Activated CD4-positive, alpha-beta T cell treated with anti-CD3 and anti-CD28 coated beads, Interleukin-2, amount 10 ng/mL, durations not matched to agents 7 days and 5 days (primary cell): ENCODE data around the gene BBS7. TPM values are rescaled to one million over a fixed set of nuclear protein-coding genes. Genes with fewer than 3 reads are reported as not detected.

ENCODE experiments used
- CTCF ChIA-PET: fragments of 350-600 bp; sonication (Branson Sonifier 250); formaldehyde crosslinking; loops from one replicate; lab custom pipeline; 2021; ENCODE audit warnings: antibody characterized with exemption; lab: Charles Lee
- POLR2A ChIA-PET: fragments of 350-600 bp; sonication (Branson Sonifier 250); formaldehyde crosslinking; loops from one replicate; lab custom pipeline; 2021; ENCODE audit warnings: antibody characterized with exemption; lab: Charles Lee
- DNase-seq: peaks from one replicate; pipeline ENCODE4 v3.0.0-alpha.2; 2020
- H3K27ac Mint-ChIP-seq: one replicate; pipeline ENCODE4 v1.8.0; 2021; ENCODE audit warnings: mild to moderate bottlenecking, moderate library complexity, mixed read lengths
- H3K27me3 Mint-ChIP-seq: one replicate; pipeline ENCODE4 v1.8.0; 2021; ENCODE audit warnings: mixed read lengths
- H3K36me3 Mint-ChIP-seq: one replicate; pipeline ENCODE4 v1.8.0; 2021; ENCODE audit warnings: low read depth, mixed read lengths
- H3K4me1 Mint-ChIP-seq: one replicate; pipeline ENCODE4 v1.8.0; 2021; ENCODE audit warnings: mixed read lengths
- H3K4me3 Mint-ChIP-seq: one replicate; pipeline ENCODE4 v1.8.0; 2021; ENCODE audit warnings: mild to moderate bottlenecking, moderate library complexity, mixed read lengths
- H3K9me3 Mint-ChIP-seq: one replicate; pipeline ENCODE4 v1.8.0; 2021; ENCODE audit warnings: mixed read lengths
- total RNA-seq, 2 experiments: library from RNA; stranded (reverse); gene quantifications; one replicate each; pipeline ENCODE4 v1.2.3, GENCODE V29; 2021

BBS7 gene
- total RNA-seq, 2 experiments from 2014 or later, result 16.3 to 21.5 TPM

GRCh38 chr4:121875652-121876051 lies 5.4 kb upstream of the BBS7 start:
- Mint-ChIP-seq H3K36me3 (no peaks in the 10 kb centered on the region), H3K4me1 (peaks cover 6% of the 10 kb centered on the region), H3K27ac (no peak overlapping the region), H3K9me3 (no peaks in the 10 kb centered on the region), H3K4me3 (no peak overlapping the region), H3K27me3 (peaks cover 44% of the 10 kb centered on the region)
- ChIA-PET POLR2A (no interaction called here), CTCF (no interaction called here)
- no peak for DNase-seq

- CTCF ChIA-PET, result interaction anchor here (0.6 kb wide), 1 partner anchor 350 kb away, joined by 4 read pairs; no protein-coding TSS in a partner anchor
- Mint-ChIP-seq H3K4me3 (no peak overlapping the region), H3K27me3 (peaks cover 32% of the 10 kb centered on the region), H3K4me1 (peaks cover 13% of the 10 kb centered on the region), H3K9me3 (no peaks in the 10 kb centered on the region), H3K27ac (no peak overlapping the region), H3K36me3 (no peaks in the 10 kb centered on the region)
- no peak for DNase-seq
- POLR2A ChIA-PET, result interaction anchor here (0.6 kb wide), 1 partner anchor 527 kb away, joined by 4 read pairs; no protein-coding TSS in a partner anchor
These were observed 3.3 kb upstream of the BBS7 start for GRCh38 chr4:121873604-121874003.

GRCh38 chr4:121863799-121864198 lies 6.5 kb downstream of the BBS7 start:
- peaks cover 5% of the 10 kb centered on the region for H3K4me1 Mint-ChIP-seq
- peaks cover 32% of the 10 kb centered on the region for H3K36me3 Mint-ChIP-seq
- ChIA-PET CTCF (interaction anchor here (0.6 kb wide), 1 partner anchor 1452 kb away, joined by 3 read pairs; no protein-coding TSS in a partner anchor), POLR2A (interaction anchor here (0.5 kb wide), 1 partner anchor 14 kb away, joined by 4 read pairs; no protein-coding TSS in a partner anchor)
- H3K27me3 Mint-ChIP-seq, result no peaks in the 10 kb centered on the region
- no peak for DNase-seq
- no peak overlapping the region for H3K4me3 Mint-ChIP-seq
- H3K27ac Mint-ChIP-seq, result no peak overlapping the region
- peaks cover 2% of the 10 kb centered on the region for H3K9me3 Mint-ChIP-seq

- no peak for DNase-seq
- Mint-ChIP-seq H3K4me3 (no peak overlapping the region), H3K36me3 (peaks cover 26% of the 10 kb centered on the region), H3K27ac (no peak overlapping the region), H3K27me3 (no peaks in the 10 kb centered on the region), H3K4me1 (peaks cover 2% of the 10 kb centered on the region), H3K9me3 (peaks cover 2% of the 10 kb centered on the region)
- ChIA-PET POLR2A (no interaction called here), CTCF (no interaction called here)
These were observed 8.8 kb downstream of the BBS7 start for GRCh38 chr4:121861426-121861825.

- Mint-ChIP-seq H3K36me3 (peaks cover 18% of the 10 kb centered on the region), H3K27me3 (no peaks in the 10 kb centered on the region), H3K27ac (no peak overlapping the region), H3K4me3 (no peak overlapping the region), H3K4me1 (no peaks in the 10 kb centered on the region), H3K9me3 (no peaks in the 10 kb centered on the region)
- POLR2A ChIA-PET, result no interaction called here
- CTCF ChIA-PET, result no interaction called here
- no peak for DNase-seq
These were observed 10.2 kb downstream of the BBS7 start for GRCh38 chr4:121860121-121860520.

GRCh38 chr4:121851354-121851753 lies 18.9 kb downstream of the BBS7 start:
- ChIA-PET CTCF (no interaction called here), POLR2A (no interaction called here)
- no peak overlapping the region for H3K27ac Mint-ChIP-seq
- no peak overlapping the region for H3K4me3 Mint-ChIP-seq
- H3K36me3 Mint-ChIP-seq, result peaks cover 17% of the 10 kb centered on the region
- H3K27me3 Mint-ChIP-seq, result no peaks in the 10 kb centered on the region
- H3K9me3 Mint-ChIP-seq, result no peaks in the 10 kb centered on the region
- DNase-seq, result no peak
- no peaks in the 10 kb centered on the region for H3K4me1 Mint-ChIP-seq

GRCh38 chr4:121846662-121847061 lies 23.6 kb downstream of the BBS7 start:
- Mint-ChIP-seq H3K4me1 (no peaks in the 10 kb centered on the region), H3K27ac (no peak overlapping the region), H3K27me3 (no peaks in the 10 kb centered on the region), H3K9me3 (no peaks in the 10 kb centered on the region), H3K4me3 (no peak overlapping the region), H3K36me3 (peaks cover 25% of the 10 kb centered on the region)
- DNase-seq, result no peak
- ChIA-PET POLR2A (no interaction called here), CTCF (interaction anchor here (1.1 kb wide), 1 partner anchor 17 kb away, joined by 4 read pairs; no protein-coding TSS in a partner anchor)

- Mint-ChIP-seq H3K4me1 (no peaks in the 10 kb centered on the region), H3K9me3 (no peaks in the 10 kb centered on the region), H3K4me3 (no peak overlapping the region), H3K27me3 (no peaks in the 10 kb centered on the region), H3K27ac (no peak overlapping the region), H3K36me3 (peaks cover 31% of the 10 kb centered on the region)
- DNase-seq, result no peak
- ChIA-PET CTCF (no interaction called here), POLR2A (no interaction called here)
These were observed 27.4 kb downstream of the BBS7 start for GRCh38 chr4:121842862-121843261.

- POLR2A ChIA-PET, result no interaction called here
- no peaks in the 10 kb centered on the region for H3K27me3 Mint-ChIP-seq
- no peaks in the 10 kb centered on the region for H3K4me1 Mint-ChIP-seq
- no peaks in the 10 kb centered on the region for H3K9me3 Mint-ChIP-seq
- no peak overlapping the region for H3K4me3 Mint-ChIP-seq
- DNase-seq, result no peak
- CTCF ChIA-PET, result no interaction called here
- no peak overlapping the region for H3K27ac Mint-ChIP-seq
- H3K36me3 Mint-ChIP-seq, result peaks cover 21% of the 10 kb centered on the region
These were observed 32.1 kb downstream of the BBS7 start for GRCh38 chr4:121838136-121838535.

GRCh38 chr4:121829511-121829910 lies 40.8 kb downstream of the BBS7 start:
- Mint-ChIP-seq H3K27me3 (no peaks in the 10 kb centered on the region), H3K27ac (no peak overlapping the region), H3K9me3 (no peaks in the 10 kb centered on the region), H3K4me1 (peaks cover 3% of the 10 kb centered on the region), H3K36me3 (no peaks in the 10 kb centered on the region), H3K4me3 (no peak overlapping the region)
- ChIA-PET CTCF (interaction anchor here (1.0 to 1.3 kb wide), 3 partner anchors 15 to 71 kb away, joined by 3 to 4 read pairs (median 3); no protein-coding TSS in a partner anchor), POLR2A (no interaction called here)
- DNase-seq, result no peak

GRCh38 chr4:121827853-121828252 lies 42.4 kb downstream of the BBS7 start:
- no peak for DNase-seq
- ChIA-PET CTCF (no interaction called here), POLR2A (no interaction called here)
- no peaks in the 10 kb centered on the region for H3K9me3 Mint-ChIP-seq
- no peak overlapping the region for H3K4me3 Mint-ChIP-seq
- H3K27ac Mint-ChIP-seq, result no peak overlapping the region
- H3K4me1 Mint-ChIP-seq, result peaks cover 3% of the 10 kb centered on the region
- H3K36me3 Mint-ChIP-seq, result peaks cover 5% of the 10 kb centered on the region
- no peaks in the 10 kb centered on the region for H3K27me3 Mint-ChIP-seq

GRCh38 chr4:121824950-121825349 lies 45.3 kb downstream of the BBS7 start:
- H3K4me1 Mint-ChIP-seq, result peaks cover 23% of the 10 kb centered on the region
- CTCF ChIA-PET, result no interaction called here
- POLR2A ChIA-PET, result no interaction called here
- no peaks in the 10 kb centered on the region for H3K9me3 Mint-ChIP-seq
- no peak for DNase-seq
- no peak overlapping the region for H3K27ac Mint-ChIP-seq
- H3K36me3 Mint-ChIP-seq, result peaks cover 30% of the 10 kb centered on the region
- H3K27me3 Mint-ChIP-seq, result no peaks in the 10 kb centered on the region
- H3K4me3 Mint-ChIP-seq, result no peak overlapping the region

- no peak for DNase-seq
- POLR2A ChIA-PET, result interaction anchor here (1.0 to 1.1 kb wide), 2 partner anchors 21 to 39 kb away, joined by 4 read pairs; no protein-coding TSS in a partner anchor
- peaks cover 35% of the 10 kb centered on the region for H3K36me3 Mint-ChIP-seq
- no peaks in the 10 kb centered on the region for H3K9me3 Mint-ChIP-seq
- peak overlapping the region; percentile 99 for H3K27ac Mint-ChIP-seq
- peak overlapping the region; percentile 96 for H3K4me3 Mint-ChIP-seq
- H3K4me1 Mint-ChIP-seq, result peaks cover 29% of the 10 kb centered on the region
- H3K27me3 Mint-ChIP-seq, result no peaks in the 10 kb centered on the region
- CTCF ChIA-PET, result interaction anchor here (1.1 kb wide), 1 partner anchor 11 kb away, joined by 3 read pairs; no protein-coding TSS in a partner anchor
These were observed 46.1 kb downstream of the BBS7 start for GRCh38 chr4:121824171-121824527.
